CD4-positive, alpha-beta T cell treated with Interleukin-1 beta for 1 hour (primary cell): ENCODE data around the gene PCP2.
A peak's percentile ranks its signal among the peaks of the same experiment; 100 is the strongest.

ENCODE experiments used
- DNase-seq, 2 donors: peaks; one replicate each; pipeline ENCODE4 v3.0.0-alpha.2; 2020 to 2022

Gene PCP2

GRCh38 chr19:7596211-7596937 is 37.1 kb downstream of the PCP2 start:
- DNase-seq, result no peak

- DNase-seq, result peak; percentile 38 to 40
These were observed 37.9 kb downstream of the PCP2 start, which contains the start of gene CAMSAP3 for GRCh38 chr19:7595466-7596133. CAMSAP3 (plus strand) TSS chr19:7595863; CDS start chr19:7596003, 140 bp downstream.

- no peak for DNase-seq
These were observed 43.3 kb downstream of the PCP2 start for GRCh38 chr19:7590256-7590655.

GRCh38 chr19:7589822-7590221 is 43.7 kb downstream of the PCP2 start:
- DNase-seq, result no peak

- DNase-seq, result no peak
These were observed 51.1 kb downstream of the PCP2 start for GRCh38 chr19:7582446-7582845.
